Measurements from ENCODE around the gene PLCH1.

The PLCH1 gene

DNA sequence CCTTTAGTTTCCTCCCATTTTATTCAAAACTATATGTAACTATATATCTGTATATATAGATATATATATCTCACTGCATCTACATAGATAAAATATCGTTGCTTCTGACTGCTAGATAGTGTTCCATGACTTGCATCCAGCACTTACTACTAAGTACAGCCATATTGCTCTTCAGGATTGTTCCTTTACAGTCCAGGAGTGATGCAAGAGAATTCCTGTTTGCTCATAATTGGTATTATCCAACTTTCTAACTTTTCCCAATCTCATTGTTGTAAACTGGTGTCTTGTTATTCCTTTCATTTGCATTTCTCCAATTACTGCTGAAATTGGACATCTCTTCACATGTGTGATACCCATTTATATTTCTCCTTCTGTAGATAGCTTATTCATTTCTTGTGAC is 351.6 kb downstream of the PLCH1 start:
- TF ChIP-seq ZNF384 (IDR thresholded peaks at IDR 0.05) (no peak), SUZ12 (IDR thresholded peaks at IDR 0.05) (no peak), ELF4 (IDR thresholded peaks at IDR 0.05) (no peak), ARNT (IDR thresholded peaks at IDR 0.05) (no peak), FOXM1 (IDR thresholded peaks at IDR 0.05; ENCODE audit: borderline replicate concordance) (no peak), FOXA1 (IDR thresholded peaks at IDR 0.05) (no peak), FOXK2 (IDR thresholded peaks at IDR 0.05) (no peak), NFRKB (IDR thresholded peaks at IDR 0.05) (no peak), BHLHE40 (IDR thresholded peaks at IDR 0.05; ENCODE audit: borderline replicate concordance) (no peak), LEF1 (IDR thresholded peaks at IDR 0.05; ENCODE audit: borderline replicate concordance) (no peak), SP1 (IDR thresholded peaks at IDR 0.05) (no peak), TARDBP (IDR thresholded peaks at IDR 0.05) (no peak), CTBP1 (IDR thresholded peaks at IDR 0.05; ENCODE audit: borderline replicate concordance) (no peak), L3MBTL2 (conservative IDR thresholded peaks at IDR 0.05) (no peak), HDGF (IDR thresholded peaks at IDR 0.05; ENCODE audit: borderline replicate concordance) (no peak)
- TF ChIP-seq, protein P1, sequence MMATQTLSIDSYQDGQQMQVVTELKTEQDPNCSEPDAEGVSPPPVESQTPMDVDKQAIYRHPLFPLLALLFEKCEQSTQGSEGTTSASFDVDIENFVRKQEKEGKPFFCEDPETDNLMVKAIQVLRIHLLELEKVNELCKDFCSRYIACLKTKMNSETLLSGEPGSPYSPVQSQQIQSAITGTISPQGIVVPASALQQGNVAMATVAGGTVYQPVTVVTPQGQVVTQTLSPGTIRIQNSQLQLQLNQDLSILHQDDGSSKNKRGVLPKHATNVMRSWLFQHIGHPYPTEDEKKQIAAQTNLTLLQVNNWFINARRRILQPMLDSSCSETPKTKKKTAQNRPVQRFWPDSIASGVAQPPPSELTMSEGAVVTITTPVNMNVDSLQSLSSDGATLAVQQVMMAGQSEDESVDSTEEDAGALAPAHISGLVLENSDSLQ (IDR thresholded peaks at IDR 0.05), result no peak
- CTCF ChIA-PET, result interaction anchor here (0.6 to 1.0 kb wide), 2 partner anchors 11 to 308 kb away, joined by 3 to 4 read pairs; no protein-coding TSS in a partner anchor
- POLR2A ChIA-PET, result no interaction called here
- DNase-seq (ENCODE audit: extremely low spot score), result no peak

DNA sequence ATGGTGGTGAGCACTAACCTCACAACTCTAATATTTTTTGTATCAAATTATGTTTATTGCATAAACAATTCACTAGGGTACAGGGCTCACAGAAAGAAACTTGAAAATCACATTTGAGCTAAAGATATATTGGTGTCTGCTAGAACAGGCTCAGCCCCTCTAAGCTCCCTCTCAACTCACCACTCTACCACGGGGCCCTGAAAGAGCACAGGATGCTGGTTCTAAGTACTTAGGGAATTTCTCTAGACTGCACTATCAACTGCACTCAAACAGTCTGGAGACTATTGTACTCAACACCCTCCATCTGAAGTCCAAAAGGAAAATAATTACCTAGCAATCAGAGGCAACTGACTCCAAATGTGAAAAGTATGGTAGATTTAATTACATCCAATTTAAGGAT is 352.7 kb downstream of the PLCH1 start:
- no peak for DNase-seq (ENCODE audit: extremely low spot score)
- ChIA-PET CTCF (no interaction called here), POLR2A (no interaction called here)
- no peak for TF ChIP-seq FOXK2 (IDR thresholded peaks at IDR 0.05)
- no peak for TF ChIP-seq L3MBTL2 (conservative IDR thresholded peaks at IDR 0.05)
- TF ChIP-seq FOXM1 (IDR thresholded peaks at IDR 0.05; ENCODE audit: borderline replicate concordance), result no peak
- TF ChIP-seq LEF1 (IDR thresholded peaks at IDR 0.05; ENCODE audit: borderline replicate concordance), result no peak
- no peak for TF ChIP-seq ARNT (IDR thresholded peaks at IDR 0.05)
- TF ChIP-seq ELF4 (IDR thresholded peaks at IDR 0.05), result no peak
- TF ChIP-seq SP1 (IDR thresholded peaks at IDR 0.05), result no peak
- TF ChIP-seq, protein P1 (IDR thresholded peaks at IDR 0.05), result no peak
- no peak for TF ChIP-seq NFRKB (IDR thresholded peaks at IDR 0.05)
- no peak for TF ChIP-seq FOXA1 (IDR thresholded peaks at IDR 0.05)
- no peak for TF ChIP-seq CTBP1 (IDR thresholded peaks at IDR 0.05; ENCODE audit: borderline replicate concordance)
- no peak for TF ChIP-seq TARDBP (IDR thresholded peaks at IDR 0.05)
- TF ChIP-seq SUZ12 (IDR thresholded peaks at IDR 0.05), result no peak
- TF ChIP-seq HDGF (IDR thresholded peaks at IDR 0.05; ENCODE audit: borderline replicate concordance), result no peak

DNA sequence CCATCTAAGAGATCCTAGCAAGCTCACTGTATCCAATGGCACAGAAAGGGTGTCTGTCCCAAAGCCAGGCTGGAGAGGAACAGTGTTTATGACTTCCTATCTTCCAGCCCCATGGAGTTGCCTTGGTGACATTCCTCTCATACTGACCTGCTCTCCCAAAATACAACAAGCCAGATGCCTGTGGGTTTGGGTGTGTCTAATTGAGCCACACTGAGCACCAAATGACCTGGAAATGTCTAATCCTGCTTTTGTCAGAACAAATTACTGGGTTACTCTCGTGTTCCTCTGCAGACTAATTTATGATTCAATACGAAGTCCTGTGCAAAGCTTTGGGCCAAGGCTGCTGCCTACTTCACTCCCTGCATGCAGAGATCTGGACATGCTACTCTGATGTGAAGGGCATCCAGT is 353.3 kb downstream of the PLCH1 start:
- no peak for DNase-seq (ENCODE audit: extremely low spot score)
- TF ChIP-seq SUZ12 (IDR thresholded peaks at IDR 0.05) (no peak), ARNT (IDR thresholded peaks at IDR 0.05) (no peak), ELF4 (IDR thresholded peaks at IDR 0.05) (no peak), ZNF384 (IDR thresholded peaks at IDR 0.05) (no peak), BHLHE40 (IDR thresholded peaks at IDR 0.05; ENCODE audit: borderline replicate concordance) (no peak), CTBP1 (IDR thresholded peaks at IDR 0.05; ENCODE audit: borderline replicate concordance) (no peak), FOXK2 (IDR thresholded peaks at IDR 0.05) (no peak), TARDBP (IDR thresholded peaks at IDR 0.05) (no peak), FOXM1 (IDR thresholded peaks at IDR 0.05; ENCODE audit: borderline replicate concordance) (no peak), NFRKB (IDR thresholded peaks at IDR 0.05) (no peak), LEF1 (IDR thresholded peaks at IDR 0.05; ENCODE audit: borderline replicate concordance) (no peak), L3MBTL2 (conservative IDR thresholded peaks at IDR 0.05) (no peak)
- TF ChIP-seq, protein P1 (IDR thresholded peaks at IDR 0.05), result no peak
- ChIA-PET POLR2A (no interaction called here), CTCF (no interaction called here)

DNA sequence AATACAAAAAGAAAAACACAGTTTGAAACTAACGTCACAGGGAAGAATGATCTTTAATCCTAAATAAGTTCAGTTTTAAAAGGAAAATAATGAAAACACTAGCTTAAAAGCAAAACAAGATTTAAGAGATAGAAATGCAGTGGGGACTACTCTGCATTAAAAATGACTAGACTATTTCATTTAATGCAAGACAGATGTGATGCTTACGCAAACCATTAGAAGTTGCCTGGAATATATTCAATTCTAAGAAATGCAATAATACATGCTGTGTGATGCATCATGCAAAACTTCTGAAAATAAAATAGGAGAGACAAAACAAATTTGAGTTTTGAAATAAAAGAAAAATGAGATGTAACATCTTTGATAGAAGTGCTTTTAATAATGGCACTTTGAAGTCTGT is 353.8 kb downstream of the PLCH1 start:
- CTCF ChIA-PET, result no interaction called here
- POLR2A ChIA-PET, result no interaction called here
- no peak for DNase-seq (ENCODE audit: extremely low spot score)
- no peak for TF ChIP-seq LEF1 (IDR thresholded peaks at IDR 0.05; ENCODE audit: borderline replicate concordance)
- TF ChIP-seq SUZ12 (IDR thresholded peaks at IDR 0.05), result no peak
- no peak for TF ChIP-seq L3MBTL2 (conservative IDR thresholded peaks at IDR 0.05)
- no peak for TF ChIP-seq FOXA1 (IDR thresholded peaks at IDR 0.05)
- no peak for TF ChIP-seq FOXM1 (IDR thresholded peaks at IDR 0.05; ENCODE audit: borderline replicate concordance)

DNA sequence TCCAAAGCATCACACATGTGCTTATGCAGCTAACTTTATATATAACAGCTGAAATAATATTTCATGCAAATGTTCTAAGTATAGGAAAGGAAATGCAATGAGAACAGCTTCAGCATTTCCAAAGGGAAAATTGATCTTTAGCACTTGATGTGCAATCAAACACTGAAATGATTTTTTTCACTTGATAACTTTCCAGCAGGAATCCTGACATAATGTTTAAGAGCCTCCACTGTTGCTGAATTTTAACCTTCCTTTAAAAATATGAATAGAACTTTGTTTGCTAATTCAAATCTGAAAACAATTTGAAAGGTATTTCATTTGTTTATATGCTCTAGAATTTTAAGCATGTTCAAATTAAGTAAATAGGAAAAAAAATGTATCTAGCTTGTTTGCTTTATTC is 354.5 kb downstream of the PLCH1 start:
- ChIA-PET CTCF (no interaction called here), POLR2A (no interaction called here)
- DNase-seq (ENCODE audit: extremely low spot score), result no peak
- no peak for TF ChIP-seq BHLHE40 (IDR thresholded peaks at IDR 0.05; ENCODE audit: borderline replicate concordance)
- TF ChIP-seq HDGF (IDR thresholded peaks at IDR 0.05; ENCODE audit: borderline replicate concordance), result no peak
- no peak for TF ChIP-seq FOXA1 (IDR thresholded peaks at IDR 0.05)
- no peak for TF ChIP-seq ELF4 (IDR thresholded peaks at IDR 0.05)
- no peak for TF ChIP-seq ZNF384 (IDR thresholded peaks at IDR 0.05)
- TF ChIP-seq FOXM1 (IDR thresholded peaks at IDR 0.05; ENCODE audit: borderline replicate concordance), result no peak
- no peak for TF ChIP-seq CTBP1 (IDR thresholded peaks at IDR 0.05; ENCODE audit: borderline replicate concordance)
- TF ChIP-seq SP1 (IDR thresholded peaks at IDR 0.05), result no peak
- TF ChIP-seq, protein P1 (IDR thresholded peaks at IDR 0.05), result no peak
- TF ChIP-seq FOXK2 (IDR thresholded peaks at IDR 0.05), result no peak
- no peak for TF ChIP-seq LEF1 (IDR thresholded peaks at IDR 0.05; ENCODE audit: borderline replicate concordance)
- TF ChIP-seq TARDBP (IDR thresholded peaks at IDR 0.05), result no peak
- TF ChIP-seq ARNT (IDR thresholded peaks at IDR 0.05), result no peak
- TF ChIP-seq SUZ12 (IDR thresholded peaks at IDR 0.05), result no peak
- TF ChIP-seq L3MBTL2 (conservative IDR thresholded peaks at IDR 0.05), result no peak
- no peak for TF ChIP-seq NFRKB (IDR thresholded peaks at IDR 0.05)
